ENCODE results near the gene BRAF.
A peak's percentile ranks its signal among the peaks of the same experiment; 100 is the strongest.
"Not testable (repeated sequence)": the region's sequence is repeated elsewhere in the genome, so short reads cannot be mapped to it uniquely, and the experiment has no call there.

The BRAF gene

GRCh38 chr7:140744005-140744404 lies 180.7 kb downstream of the BRAF start:
- H3K4me3 ChIP-seq (ENCODE audit: low read length): no peak overlapping the region
- TF ChIP-seq, protein P1, sequence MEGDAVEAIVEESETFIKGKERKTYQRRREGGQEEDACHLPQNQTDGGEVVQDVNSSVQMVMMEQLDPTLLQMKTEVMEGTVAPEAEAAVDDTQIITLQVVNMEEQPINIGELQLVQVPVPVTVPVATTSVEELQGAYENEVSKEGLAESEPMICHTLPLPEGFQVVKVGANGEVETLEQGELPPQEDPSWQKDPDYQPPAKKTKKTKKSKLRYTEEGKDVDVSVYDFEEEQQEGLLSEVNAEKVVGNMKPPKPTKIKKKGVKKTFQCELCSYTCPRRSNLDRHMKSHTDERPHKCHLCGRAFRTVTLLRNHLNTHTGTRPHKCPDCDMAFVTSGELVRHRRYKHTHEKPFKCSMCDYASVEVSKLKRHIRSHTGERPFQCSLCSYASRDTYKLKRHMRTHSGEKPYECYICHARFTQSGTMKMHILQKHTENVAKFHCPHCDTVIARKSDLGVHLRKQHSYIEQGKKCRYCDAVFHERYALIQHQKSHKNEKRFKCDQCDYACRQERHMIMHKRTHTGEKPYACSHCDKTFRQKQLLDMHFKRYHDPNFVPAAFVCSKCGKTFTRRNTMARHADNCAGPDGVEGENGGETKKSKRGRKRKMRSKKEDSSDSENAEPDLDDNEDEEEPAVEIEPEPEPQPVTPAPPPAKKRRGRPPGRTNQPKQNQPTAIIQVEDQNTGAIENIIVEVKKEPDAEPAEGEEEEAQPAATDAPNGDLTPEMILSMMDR (conservative IDR thresholded peaks at IDR 0.05; ENCODE audit: low read length): no peak
- no peak for DNase-seq (ENCODE audit: low read depth)

- not testable (repeated sequence) for H3K4me3 ChIP-seq (ENCODE audit: low read length); DNase-seq (ENCODE audit: low read depth)
Observed at GRCh38 chr7:140743255-140743654, 181.5 kb downstream of the BRAF start.

- TF ChIP-seq, protein P1 (conservative IDR thresholded peaks at IDR 0.05; ENCODE audit: low read length): no peak
- DNase-seq (ENCODE audit: low read depth): no peak
- H3K4me3 ChIP-seq (ENCODE audit: low read length): no peak overlapping the region
Observed at GRCh38 chr7:140738280-140738679, 186.4 kb downstream of the BRAF start.

DNA sequence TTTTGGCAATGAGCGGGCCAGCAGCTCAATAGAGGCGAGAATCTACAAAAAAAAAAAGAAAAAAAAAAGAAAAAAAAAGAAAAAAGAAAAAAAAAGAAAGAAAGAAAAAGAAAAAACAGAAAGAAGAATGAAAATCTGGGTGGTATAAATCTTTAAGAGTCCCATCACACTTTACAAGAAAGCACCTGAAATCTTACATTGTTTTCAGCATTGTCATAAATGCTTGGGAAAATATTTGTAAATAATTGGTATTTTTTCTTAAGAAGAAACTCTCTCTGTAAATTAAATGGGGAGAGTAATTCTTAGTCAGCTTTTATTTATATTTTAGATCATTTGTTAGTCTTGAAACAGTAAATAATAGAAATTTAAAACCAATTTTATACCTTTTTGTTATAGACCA lies 190.0 kb downstream of the BRAF start:
- DNase-seq (ENCODE audit: low read depth): no peak
- no peak overlapping the region for H3K4me3 ChIP-seq (ENCODE audit: low read length)
- TF ChIP-seq, protein P1 (conservative IDR thresholded peaks at IDR 0.05; ENCODE audit: low read length): no peak

- no peak for DNase-seq (ENCODE audit: low read depth)
Observed at GRCh38 chr7:140734096-140734495, 190.6 kb downstream of the BRAF start.

DNA sequence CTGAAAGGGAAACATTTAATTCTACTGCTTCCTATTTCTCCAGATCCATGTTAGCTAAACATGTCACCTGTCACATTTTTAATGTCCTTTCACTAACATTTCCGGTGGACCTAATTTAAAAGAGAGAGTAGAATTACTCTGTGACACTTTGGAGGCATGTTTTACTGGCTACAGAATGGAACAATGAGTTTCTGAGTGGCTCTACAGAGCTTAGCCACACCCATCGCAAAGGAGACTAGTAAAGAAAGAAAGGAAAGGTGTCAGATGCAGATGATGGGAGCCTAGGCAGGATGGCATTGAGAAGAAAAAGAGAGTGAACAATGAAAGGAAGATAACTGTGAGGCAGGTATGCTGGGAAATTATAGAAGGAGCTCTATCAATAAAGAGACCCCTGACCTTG lies 192.3 kb downstream of the BRAF start:
- no peak overlapping the region for H3K4me3 ChIP-seq (ENCODE audit: low read length)
- TF ChIP-seq, protein P1 (conservative IDR thresholded peaks at IDR 0.05; ENCODE audit: low read length): no peak
- DNase-seq (ENCODE audit: low read depth): no peak

More at GRCh38 chr7:140734096-140734495, 190.6 kb downstream of the BRAF start:
- TF ChIP-seq, protein P1 (conservative IDR thresholded peaks at IDR 0.05; ENCODE audit: low read length): no peak
- H3K4me3 ChIP-seq (ENCODE audit: low read length): no peak overlapping the region

- peak; percentile 15 for DNase-seq (ENCODE audit: low read depth)
- TF ChIP-seq, protein P1 (conservative IDR thresholded peaks at IDR 0.05; ENCODE audit: low read length): peak; percentile 37
- H3K4me3 ChIP-seq (ENCODE audit: low read length): no peak overlapping the region
Observed at GRCh38 chr7:140726281-140726680, 198.4 kb downstream of the BRAF start.

- no peak for DNase-seq (ENCODE audit: low read depth)
- no peak overlapping the region for H3K4me3 ChIP-seq (ENCODE audit: low read length)
- TF ChIP-seq, protein P1 (conservative IDR thresholded peaks at IDR 0.05; ENCODE audit: low read length): no peak
Observed at GRCh38 chr7:140724706-140725105, 200.0 kb downstream of the BRAF start.

All from AG10803 (cell line).